AG09309 (cell line): Measurements from ENCODE around the gene PTCD2.
"Not testable (repeated sequence)": the region's sequence is repeated elsewhere in the genome, so short reads cannot be mapped to it uniquely, and the experiment has no call there.

Source experiments
- DNase-seq: peaks from one replicate; pipeline ENCODE4 v3.0.0-alpha.2; 2010; ENCODE audit warnings: low read depth
- H3K4me3 ChIP-seq: 2 replicates; pipeline ENCODE4 v1.5.1; 2011; ENCODE audit warnings: mild to moderate bottlenecking, low read depth, low read length, moderate library complexity; ENCODE audit not compliant: control insufficient read depth
- CTCF ChIP-seq: IDR thresholded peaks from 2 replicates; pipeline ENCODE4 v1.5.1; 2011; ENCODE audit warnings: mild to moderate bottlenecking, low read depth, low read length, inconsistent platforms; ENCODE audit not compliant: insufficient read depth, control insufficient read depth; ENCODE audit errors: missing control alignments

PTCD2 gene

GRCh38 chr5:72294473-72294872 is 25.7 kb upstream of the PTCD2 start:
- no peak for TF ChIP-seq CTCF
- DNase-seq: no peak
- no peak overlapping the region for H3K4me3 ChIP-seq

GRCh38 chr5:72295539-72295938 is 24.6 kb upstream of the PTCD2 start:
- no peak overlapping the region for H3K4me3 ChIP-seq
- no peak for TF ChIP-seq CTCF
- DNase-seq: no peak

- no peak for TF ChIP-seq CTCF
- no peak for DNase-seq
- no peak overlapping the region for H3K4me3 ChIP-seq
Observed at GRCh38 chr5:72296256-72296655, 23.9 kb upstream of the PTCD2 start.

GRCh38 chr5:72298136-72298535 is 22.0 kb upstream of the PTCD2 start:
- not testable (repeated sequence) for DNase-seq, H3K4me3 ChIP-seq

GRCh38 chr5:72298711-72299110 is 21.5 kb upstream of the PTCD2 start:
- no peak for TF ChIP-seq CTCF
- H3K4me3 ChIP-seq: no peak overlapping the region
- DNase-seq: no peak

- H3K4me3 ChIP-seq: no peak overlapping the region
- no peak for TF ChIP-seq CTCF
Observed at GRCh38 chr5:72300590-72301339, 19.4 kb upstream of the PTCD2 start.

GRCh38 chr5:72301557-72301956 is 18.6 kb upstream of the PTCD2 start:
- no peak for DNase-seq
- no peak overlapping the region for H3K4me3 ChIP-seq
- no peak for TF ChIP-seq CTCF

More at GRCh38 chr5:72300590-72301339, 19.4 kb upstream of the PTCD2 start:
- DNase-seq: no peak
